Measurements from ENCODE around the gene KIAA1549. TPM values are rescaled to one million over a fixed set of nuclear protein-coding genes. Genes with fewer than 3 reads are reported as not detected.
"Not testable (repeated sequence)": the region's sequence is repeated elsewhere in the genome, so short reads cannot be mapped to it uniquely, and the experiment has no call there.

The KIAA1549 gene
- total and polyA plus RNA-seq, 4 donors, result 0.83 to 5.8 (median 3.6) TPM

GRCh38 chr7:138813945-138814344 lies 167.2 kb downstream of the KIAA1549 start:
- no peak for DNase-seq
- no peaks in the 10 kb centered on the region for H3K27me3 ChIP-seq (ENCODE audit: control insufficient read depth in 3 of 3, insufficient read depth in 3 of 3, low read length in 2 of 3)
- ATAC-seq (ENCODE audit: insufficient read depth, low FRiP score), result no peak
- 51 to 67% methylated on average over 2 of the region's 2 CpGs for WGBS, 2 donors
- no peak overlapping the region for H3K9ac ChIP-seq (ENCODE audit: insufficient read depth in 1 of 2, low read length in 2 of 2)
- no peak overlapping the region for H3K27ac ChIP-seq (ENCODE audit: low read depth in 1 of 2, low read length in 1 of 2)
- TF ChIP-seq CTCF (IDR thresholded peaks at IDR 0.05; ENCODE audit: control extremely low read depth, extremely low read depth), result no peak
- no peak overlapping the region for H3K4me3 ChIP-seq
- H3K4me1 ChIP-seq (ENCODE audit: control insufficient read depth in 5 of 5, insufficient read depth in 5 of 5, low read length in 5 of 5), result no peaks in the 10 kb centered on the region
- H3K9me3 ChIP-seq (ENCODE audit: control insufficient read depth in 4 of 4, insufficient read depth in 3 of 4, low read length in 3 of 4), result no peaks in the 10 kb centered on the region
- no peaks in the 10 kb centered on the region for H3K36me3 ChIP-seq (ENCODE audit: control insufficient read depth in 4 of 4, insufficient read depth in 4 of 4, low read length in 4 of 4)

DNA sequence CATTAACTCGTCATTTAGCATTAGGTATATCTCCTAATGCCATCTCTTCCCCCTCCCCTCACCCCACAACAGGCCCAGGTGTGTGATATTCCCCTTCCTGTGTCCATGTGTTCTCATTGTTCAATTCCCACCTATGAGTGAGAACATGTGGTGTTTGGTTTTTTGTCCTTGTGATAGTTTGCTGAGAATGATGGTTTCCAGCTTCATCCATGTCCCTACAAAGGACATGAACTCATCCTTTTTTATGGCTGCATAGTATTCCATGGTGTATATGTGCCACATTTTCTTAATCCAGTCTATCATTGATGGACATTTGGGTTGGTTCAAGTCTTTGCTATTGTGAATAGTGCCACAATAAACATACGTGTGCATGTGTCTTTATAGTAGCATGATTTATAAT lies 169.9 kb downstream of the KIAA1549 start:
- not testable (repeated sequence) for H3K4me1 ChIP-seq (ENCODE audit: control insufficient read depth in 5 of 5, insufficient read depth in 5 of 5, low read length in 5 of 5); H3K9ac ChIP-seq (ENCODE audit: insufficient read depth in 1 of 2, low read length in 2 of 2); H3K9me3 ChIP-seq (ENCODE audit: control insufficient read depth in 4 of 4, insufficient read depth in 3 of 4, low read length in 3 of 4); H3K36me3 ChIP-seq (ENCODE audit: control insufficient read depth in 4 of 4, insufficient read depth in 4 of 4, low read length in 4 of 4); H3K27me3 ChIP-seq (ENCODE audit: control insufficient read depth in 3 of 3, insufficient read depth in 3 of 3, low read length in 2 of 3); H3K4me3 ChIP-seq; ATAC-seq (ENCODE audit: insufficient read depth, low FRiP score); H3K27ac ChIP-seq (ENCODE audit: low read depth in 1 of 2, low read length in 1 of 2); DNase-seq
- 97 to 100% methylated on average over 2 of the region's 2 CpGs for WGBS, 2 donors

DNA sequence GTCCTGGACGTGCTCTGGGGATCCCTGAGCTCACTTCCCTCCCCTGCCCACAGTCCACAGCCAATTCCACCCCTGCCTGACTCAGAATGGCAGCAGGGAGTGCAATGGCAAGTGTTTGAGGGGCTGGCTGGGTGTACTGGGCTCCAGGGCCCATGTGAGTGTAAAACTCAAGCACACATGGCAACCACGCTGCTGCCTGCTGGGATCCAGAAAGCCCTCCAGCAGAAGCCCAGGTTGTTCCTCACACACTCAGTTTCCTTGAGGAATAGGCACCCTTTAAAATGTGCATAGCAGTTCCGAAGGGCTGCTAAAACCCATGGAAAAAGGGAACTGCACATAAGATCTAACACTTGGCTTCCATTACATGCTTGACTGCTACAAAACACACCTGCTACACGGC lies 171.8 kb downstream of the KIAA1549 start:
- Histone ChIP-seq H3K4me3 (no peak overlapping the region), H3K27me3 (ENCODE audit: control insufficient read depth in 3 of 3, insufficient read depth in 3 of 3, low read length in 2 of 3) (no peaks in the 10 kb centered on the region), H3K36me3 (ENCODE audit: control insufficient read depth in 4 of 4, insufficient read depth in 4 of 4, low read length in 4 of 4) (no peaks in the 10 kb centered on the region), H3K9ac (ENCODE audit: insufficient read depth in 1 of 2, low read length in 2 of 2) (no peak overlapping the region), H3K4me1 (ENCODE audit: control insufficient read depth in 5 of 5, insufficient read depth in 5 of 5, low read length in 5 of 5) (no peaks in the 10 kb centered on the region), H3K9me3 (ENCODE audit: control insufficient read depth in 4 of 4, insufficient read depth in 3 of 4, low read length in 3 of 4) (peaks cover 0 to 3% (median 0%) of the 10 kb centered on the region in 4 donors), H3K27ac (ENCODE audit: low read depth in 1 of 2, low read length in 1 of 2) (no peak overlapping the region)
- TF ChIP-seq CTCF (IDR thresholded peaks at IDR 0.05; ENCODE audit: control extremely low read depth, extremely low read depth), result no peak
- DNase-seq, result no peak
- WGBS, 2 donors, result 86 to 87% methylated on average over 4 of the region's 4 CpGs
- no peak for ATAC-seq (ENCODE audit: insufficient read depth, low FRiP score)

GRCh38 chr7:138804618-138805017 lies 176.6 kb downstream of the KIAA1549 start:
- H3K36me3 ChIP-seq (ENCODE audit: control insufficient read depth in 4 of 4, insufficient read depth in 4 of 4, low read length in 4 of 4), result no peaks in the 10 kb centered on the region
- no peaks in the 10 kb centered on the region for H3K27me3 ChIP-seq (ENCODE audit: control insufficient read depth in 3 of 3, insufficient read depth in 3 of 3, low read length in 2 of 3)
- peaks cover 0 to 3% (median 0%) of the 10 kb centered on the region in 4 donors for H3K9me3 ChIP-seq (ENCODE audit: control insufficient read depth in 4 of 4, insufficient read depth in 3 of 4, low read length in 3 of 4)
- no peaks in the 10 kb centered on the region for H3K4me1 ChIP-seq (ENCODE audit: control insufficient read depth in 5 of 5, insufficient read depth in 5 of 5, low read length in 5 of 5)
- no peak overlapping the region for H3K9ac ChIP-seq (ENCODE audit: insufficient read depth in 1 of 2, low read length in 2 of 2)
- no peak for TF ChIP-seq CTCF (IDR thresholded peaks at IDR 0.05; ENCODE audit: control extremely low read depth, extremely low read depth)
- no peak for DNase-seq
- WGBS, 2 donors, result 83 to 96% methylated on average over 1 of the region's 1 CpG
- no peak for ATAC-seq (ENCODE audit: insufficient read depth, low FRiP score)
- no peak overlapping the region for H3K4me3 ChIP-seq
- H3K27ac ChIP-seq (ENCODE audit: low read depth in 1 of 2, low read length in 1 of 2), result no peak overlapping the region
